GM21447 (cell line): Measurements from ENCODE around the gene ACVR1B.

ENCODE experiments used
- ATAC-seq: cut with Tn5 transposase; IDR thresholded peaks from one replicate; pipeline ENCODE4 v1.9.1; 2021; ENCODE audit not compliant: unreplicated experiment

ACVR1B gene

GRCh38 chr12:51942501-51943000 is 8.9 kb upstream of the ACVR1B start:
- ATAC-seq: no peak

GRCh38 chr12:51943346-51943745 is 8.2 kb upstream of the ACVR1B start:
- ATAC-seq: no peak

GRCh38 chr12:51944608-51945233 is 6.8 kb upstream of the ACVR1B start:
- no peak for ATAC-seq

- ATAC-seq: no peak
These were observed 4.1 kb upstream of the ACVR1B start for GRCh38 chr12:51947246-51947996.

- ATAC-seq: no peak
These were observed 3.4 kb upstream of the ACVR1B start for GRCh38 chr12:51948066-51948465.

- no peak for ATAC-seq
These were observed 2.0 kb upstream of the ACVR1B start for GRCh38 chr12:51949342-51950030.

- no peak for ATAC-seq
These were observed 759 bp upstream of the ACVR1B start for GRCh38 chr12:51950682-51951198.

GRCh38 chr12:51951843-51952722 is 584 bp downstream of the ACVR1B start:
- ATAC-seq: no peak

- no peak for ATAC-seq
These were observed 1.6 kb downstream of the ACVR1B start for GRCh38 chr12:51953089-51953488.

GRCh38 chr12:51953864-51954263 is 2.4 kb downstream of the ACVR1B start:
- no peak for ATAC-seq

GRCh38 chr12:51954561-51955361 is 3.3 kb downstream of the ACVR1B start:
- no peak for ATAC-seq

GRCh38 chr12:51955702-51956101 is 4.2 kb downstream of the ACVR1B start:
- no peak for ATAC-seq

- ATAC-seq: no peak
These were observed 7.0 kb downstream of the ACVR1B start for GRCh38 chr12:51958542-51958941.

GRCh38 chr12:51959211-51959610 is 7.7 kb downstream of the ACVR1B start:
- ATAC-seq: no peak

GRCh38 chr12:51959921-51960320 is 8.4 kb downstream of the ACVR1B start:
- ATAC-seq: no peak

GRCh38 chr12:51960488-51960887 is 9.0 kb downstream of the ACVR1B start:
- ATAC-seq: no peak

- no peak for ATAC-seq
These were observed 9.4 kb downstream of the ACVR1B start for GRCh38 chr12:51960890-51961289.

GRCh38 chr12:51961834-51962233 is 10.3 kb downstream of the ACVR1B start:
- ATAC-seq: no peak

GRCh38 chr12:51962737-51963136 is 11.2 kb downstream of the ACVR1B start:
- ATAC-seq: no peak

GRCh38 chr12:51963477-51963876 is 12.0 kb downstream of the ACVR1B start:
- no peak for ATAC-seq
